ENCODE data around the gene ZMYND10.

The ZMYND10 gene

DNA sequence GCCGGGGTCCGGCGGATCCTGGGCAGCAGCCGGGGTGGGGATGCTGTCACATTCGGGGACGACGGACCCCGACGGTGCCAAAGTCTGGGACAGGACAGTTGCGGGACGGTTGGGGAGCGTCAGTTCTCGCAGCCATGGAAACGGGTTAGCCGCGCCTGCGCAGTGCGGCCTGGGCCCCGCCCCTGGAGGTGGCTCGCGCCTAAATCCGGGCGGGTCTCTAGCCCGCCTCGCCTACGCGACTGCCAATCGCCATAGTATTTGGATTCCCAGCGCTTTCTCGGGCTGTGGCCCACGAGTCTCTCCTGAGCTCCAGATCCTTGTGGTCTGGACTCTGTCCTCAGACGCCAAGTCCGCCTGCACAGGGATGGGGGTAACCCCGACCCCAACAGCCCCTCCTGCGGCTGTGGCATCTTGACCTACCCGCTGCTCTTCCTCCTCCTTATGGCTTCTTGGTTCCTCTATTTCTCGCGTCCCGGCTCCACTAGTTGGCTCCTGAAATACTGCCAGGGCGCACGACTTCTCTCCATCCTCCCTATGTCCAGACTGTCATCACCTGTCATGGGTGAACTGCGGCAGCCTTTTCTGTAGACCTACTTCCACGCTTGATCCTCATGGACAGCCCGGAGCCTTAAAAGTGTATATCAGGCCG lies at the start of gene ZMYND10:
Gene ZMYND10 (minus strand): TSS at position 147 of the 649 bp plus-strand sequence. CDS start 153 bp downstream, outside the sequence.
- no peak for DNase-seq (ENCODE audit: low read depth)

DNA sequence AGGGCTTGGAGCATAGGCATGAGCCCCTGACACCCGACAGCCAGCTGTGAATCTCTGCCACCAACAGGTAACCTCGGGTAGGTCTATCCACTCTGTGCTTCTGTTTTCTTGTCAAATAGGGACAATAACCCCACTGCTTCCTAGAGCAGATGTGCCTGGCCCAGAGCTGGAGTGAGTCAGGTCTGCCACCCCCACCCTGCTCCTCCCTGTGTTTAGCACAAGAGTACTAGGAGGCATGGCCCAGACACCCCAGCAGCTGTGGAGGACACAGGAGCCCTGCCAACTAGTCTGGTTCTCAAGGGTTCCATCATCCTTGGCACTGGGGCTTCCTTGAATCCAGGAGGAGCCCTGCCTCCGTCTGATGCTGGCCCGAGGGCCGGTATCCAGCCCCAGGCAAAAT lies 47.5 kb upstream of the ZMYND10 start:
- no peak for DNase-seq (ENCODE audit: low read depth)

DNA sequence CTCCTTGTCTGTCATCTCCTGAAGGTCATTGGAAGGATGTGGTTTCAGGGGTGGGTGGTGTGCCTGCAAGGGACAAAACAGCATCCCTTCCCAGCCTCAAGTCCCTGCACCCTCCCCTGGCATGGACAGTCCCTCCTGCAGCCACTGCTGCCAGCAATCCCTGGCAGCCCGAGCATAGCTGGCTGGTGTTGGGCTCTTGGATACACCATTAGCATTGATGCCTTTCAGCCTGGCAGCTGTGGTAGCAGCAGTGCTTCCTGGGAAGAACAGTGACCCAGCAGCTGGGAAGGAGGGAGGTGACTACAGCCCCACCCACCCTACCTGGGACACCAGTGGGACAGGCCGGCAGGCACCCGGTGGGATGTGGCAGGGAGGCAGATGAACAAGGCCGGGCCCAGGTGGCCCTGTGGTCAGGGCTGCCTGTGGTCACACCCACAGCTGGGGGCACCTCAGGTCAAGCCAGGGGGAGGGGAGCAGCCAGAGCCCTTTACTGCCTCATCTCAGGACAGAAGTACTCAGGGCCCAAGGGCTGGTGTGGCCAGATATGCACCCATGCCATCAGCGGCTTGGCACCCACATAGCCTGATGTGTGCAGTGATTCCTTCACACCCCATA lies 46.7 kb upstream of the ZMYND10 start:
- DNase-seq (ENCODE audit: low read depth) = no peak

DNA sequence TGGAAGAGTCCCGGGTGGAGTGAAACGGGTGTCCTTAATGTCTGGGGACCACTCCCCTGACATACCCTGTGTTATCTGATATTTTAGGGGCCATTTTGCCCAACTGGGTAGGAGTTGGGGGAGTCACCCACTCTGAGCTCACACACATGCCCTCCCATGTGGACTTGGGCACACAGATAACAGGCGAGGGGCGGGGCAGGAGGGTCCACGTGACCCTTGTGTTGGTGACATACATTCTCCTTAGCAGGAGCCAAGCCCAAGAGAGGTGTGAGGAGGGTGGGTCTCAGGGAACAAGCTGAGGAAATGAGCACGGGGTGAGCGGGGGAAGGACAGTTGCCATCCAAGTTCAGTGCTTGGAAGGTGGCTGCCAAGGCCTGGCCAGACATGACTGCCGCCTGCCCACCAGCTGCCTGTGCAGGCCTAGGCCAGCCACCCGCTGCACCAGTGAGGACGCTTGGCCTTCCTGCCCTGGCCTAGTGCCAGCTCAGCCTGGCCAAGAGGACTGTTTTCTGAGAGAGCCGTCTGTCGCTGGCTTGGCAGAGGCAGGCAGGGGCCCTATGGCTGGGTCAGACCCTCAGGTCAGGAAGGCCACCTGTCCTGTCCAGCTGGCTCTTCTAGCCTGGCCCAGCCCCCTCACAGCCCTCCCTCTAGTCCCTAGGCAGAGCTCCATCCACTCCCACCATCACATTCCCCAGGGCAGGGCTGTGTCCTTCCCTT lies 45.1 kb upstream of the ZMYND10 start:
- DNase-seq (ENCODE audit: low read depth) = no peak

DNA sequence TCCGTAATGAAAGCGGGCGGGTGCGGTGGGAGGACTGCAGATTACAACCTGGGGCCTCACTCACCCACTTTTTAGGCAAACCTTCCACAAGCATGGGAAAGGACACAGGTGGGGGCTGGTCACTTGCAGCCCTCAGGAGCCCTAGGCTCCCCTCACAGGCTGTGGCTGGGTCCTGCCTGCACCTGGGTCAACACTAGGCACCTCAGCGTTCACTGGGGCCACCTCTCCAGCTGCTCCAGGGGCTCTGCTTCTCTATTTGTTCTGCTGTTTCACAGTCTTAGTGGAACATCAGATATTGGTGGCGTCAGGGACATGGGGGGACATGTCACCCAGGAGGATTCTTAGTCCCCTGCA lies 43.9 kb upstream of the ZMYND10 start:
- DNase-seq (ENCODE audit: low read depth) = no peak

DNA sequence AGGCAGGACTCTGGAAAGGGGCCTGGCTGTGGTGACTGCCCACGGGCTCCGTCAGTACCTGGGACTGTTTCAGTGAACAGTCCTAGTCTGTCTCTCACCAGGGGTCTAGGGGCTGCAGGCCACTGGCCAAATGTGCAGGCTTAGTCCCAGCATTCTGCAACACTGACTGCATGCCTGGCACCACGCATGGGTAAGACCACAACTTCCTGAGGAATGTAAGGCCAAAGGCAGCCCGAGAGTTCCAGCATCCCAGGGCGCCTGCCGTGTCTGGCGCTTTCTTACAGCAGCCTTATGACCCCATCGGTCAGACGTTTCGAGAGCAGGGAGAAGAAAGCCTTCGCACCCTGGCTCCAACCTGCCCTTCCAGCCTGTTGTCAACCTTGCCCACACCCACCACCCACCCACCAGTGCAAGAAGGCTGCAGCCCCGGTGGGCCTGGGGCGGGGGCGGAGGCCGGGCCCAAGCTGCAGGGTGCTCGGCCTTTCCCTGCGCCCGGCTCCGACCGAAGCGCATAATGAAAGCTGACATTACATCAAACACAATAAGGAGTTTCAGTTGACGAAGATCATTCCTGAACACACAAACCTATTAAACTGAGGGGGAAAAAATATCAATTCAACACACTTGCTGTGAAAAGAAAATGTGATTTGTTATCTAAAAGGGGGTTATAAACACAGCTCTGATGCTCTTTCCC lies 43.3 kb upstream of the ZMYND10 start:
- no peak for DNase-seq (ENCODE audit: low read depth)

GRCh38 chr3:50388016-50388719 lies 42.6 kb upstream of the ZMYND10 start:
- DNase-seq (ENCODE audit: low read depth) = no peak

DNA sequence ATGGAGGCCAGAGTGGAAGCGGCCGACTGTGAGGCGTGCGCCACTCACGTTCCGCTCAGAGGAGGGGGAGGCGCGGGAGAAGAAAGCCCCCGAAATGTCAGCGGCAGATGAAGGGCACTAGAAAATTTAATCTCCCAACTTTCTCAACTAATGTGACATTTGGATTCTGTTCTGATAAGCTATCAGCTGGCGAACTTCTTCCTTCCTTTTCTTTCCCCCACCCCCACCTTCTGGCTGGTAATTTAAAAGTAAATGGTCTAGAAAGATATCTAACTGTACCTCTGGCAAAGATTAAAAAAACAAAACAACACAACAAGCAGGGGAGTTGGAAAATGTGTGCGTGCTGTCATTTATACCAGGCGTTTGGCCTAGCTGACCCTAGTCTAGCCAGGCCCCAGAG lies 40.2 kb upstream of the ZMYND10 start:
- no peak for DNase-seq (ENCODE audit: low read depth)

DNA sequence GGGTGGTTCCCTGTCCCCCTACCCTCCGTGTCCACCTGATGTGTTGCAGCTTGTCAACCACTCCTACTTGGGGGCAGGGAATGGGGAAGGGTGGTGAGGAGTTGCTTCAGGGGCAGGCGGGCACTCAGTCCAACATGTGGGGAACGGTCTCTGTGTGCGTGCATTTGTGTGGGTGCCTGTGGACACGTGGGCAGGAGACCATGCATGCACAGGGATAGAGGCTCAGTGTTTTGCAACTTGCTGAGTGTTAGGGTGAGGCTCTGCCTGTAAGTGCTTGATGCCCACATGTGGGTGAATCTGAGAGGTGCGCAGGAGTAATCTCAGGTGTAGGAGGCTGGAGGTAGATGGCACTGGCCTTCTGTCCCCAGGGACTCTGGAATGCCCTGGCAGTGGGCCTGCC lies 38.2 kb upstream of the ZMYND10 start:
- DNase-seq (ENCODE audit: low read depth) = no peak

DNA sequence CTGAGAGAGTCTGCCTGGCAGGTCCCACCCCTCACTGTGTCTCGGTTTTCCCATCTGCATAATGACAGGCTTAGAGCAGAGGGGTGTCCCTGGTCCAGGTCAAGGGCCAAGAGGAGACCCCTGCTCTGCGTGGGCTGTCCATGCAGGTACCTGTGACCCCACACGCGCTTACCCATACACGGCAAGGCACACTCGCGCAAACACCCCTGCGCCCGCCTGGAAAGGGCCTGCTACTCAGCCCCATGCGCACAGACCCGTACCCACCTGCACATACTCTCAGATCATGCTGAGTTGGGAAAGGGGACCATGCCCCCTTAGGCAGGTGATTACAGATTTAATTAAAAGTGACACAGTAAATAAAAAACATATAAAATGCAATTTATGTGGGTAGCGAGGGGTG lies 37.2 kb upstream of the ZMYND10 start:
- no peak for DNase-seq (ENCODE audit: low read depth)

- no peak for DNase-seq (ENCODE audit: low read depth)
Measured at GRCh38 chr3:50381383-50381782, 35.9 kb upstream of the ZMYND10 start.

DNA sequence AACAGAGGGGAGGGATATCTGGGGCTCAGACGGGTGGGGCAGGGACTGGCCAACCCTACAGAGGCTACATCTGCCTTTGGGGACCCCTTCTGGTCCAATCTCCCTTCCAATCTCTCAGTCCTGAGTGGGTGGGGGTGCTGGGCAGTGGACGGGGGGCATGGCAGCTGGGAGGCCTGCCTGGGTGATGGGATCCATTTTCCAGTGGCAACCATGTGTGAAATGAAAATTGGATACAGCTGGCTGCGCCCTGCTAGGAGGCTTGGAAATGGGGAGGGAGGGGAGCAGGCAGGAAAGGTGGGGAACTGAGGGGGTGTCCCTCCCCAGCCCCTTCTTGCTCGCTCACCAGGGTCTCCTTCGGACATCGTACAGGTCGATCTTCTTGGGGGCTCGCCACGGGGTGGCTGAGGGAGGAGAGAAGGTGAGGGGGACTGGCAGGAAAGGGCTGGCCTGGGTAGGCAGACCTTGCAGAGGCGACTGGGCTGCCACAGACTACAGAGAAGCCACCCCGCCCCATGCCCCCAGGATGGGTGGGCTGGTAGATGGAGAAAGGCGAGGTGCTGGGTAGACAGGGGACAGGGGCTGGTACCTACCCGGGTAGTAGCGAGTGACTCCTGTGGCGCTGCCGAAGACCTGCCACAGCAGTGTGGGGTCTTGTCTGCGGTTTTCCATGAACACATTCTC lies 35.0 kb upstream of the ZMYND10 start:
- DNase-seq (ENCODE audit: low read depth) = no peak

DNA sequence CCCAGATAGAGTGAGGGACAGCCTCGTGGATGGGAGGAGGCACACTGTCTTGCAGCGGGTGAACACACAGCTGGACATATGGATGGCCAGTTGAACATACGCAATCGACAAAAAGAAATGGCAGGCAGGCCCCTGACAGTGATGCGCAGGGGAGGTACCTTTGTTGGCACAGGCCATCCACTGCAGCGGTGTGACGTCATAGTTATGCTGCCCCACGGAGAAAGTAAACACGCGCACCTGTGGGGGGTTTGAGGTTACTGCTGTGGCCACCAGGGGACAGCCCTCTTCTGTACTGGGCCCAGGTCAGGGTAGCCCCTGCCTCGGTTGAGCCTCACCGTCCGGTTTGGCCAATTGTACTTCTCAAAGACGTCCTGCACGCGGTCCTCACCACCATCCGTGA lies 33.2 kb upstream of the ZMYND10 start:
- no peak for DNase-seq (ENCODE audit: low read depth)

DNA sequence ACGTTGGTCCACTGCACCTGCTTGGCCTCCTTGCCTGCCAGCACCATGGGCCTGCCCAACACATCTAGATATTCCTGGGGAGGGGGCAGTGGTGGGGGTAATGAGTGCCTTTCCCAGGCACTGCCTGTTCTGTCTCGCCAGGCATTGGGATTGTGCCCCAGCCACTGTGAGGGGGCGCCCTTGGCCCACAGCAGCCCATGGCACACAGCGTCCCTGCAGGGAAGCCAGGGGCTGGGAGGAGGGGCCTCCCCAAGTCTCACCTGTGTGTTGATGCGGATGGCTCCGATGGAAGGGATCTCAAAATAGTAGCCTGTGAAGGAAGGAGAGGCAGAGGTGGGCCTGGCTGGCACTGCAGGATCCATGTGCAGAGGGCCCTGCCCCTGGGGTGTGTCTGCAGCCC lies 32.5 kb upstream of the ZMYND10 start:
- DNase-seq (ENCODE audit: low read depth) = no peak

GRCh38 chr3:50375258-50375931 lies 29.9 kb upstream of the ZMYND10 start:
- no peak for DNase-seq (ENCODE audit: low read depth)

GRCh38 chr3:50374363-50375257 lies 29.1 kb upstream of the ZMYND10 start:
- DNase-seq (ENCODE audit: low read depth) = no peak

DNA sequence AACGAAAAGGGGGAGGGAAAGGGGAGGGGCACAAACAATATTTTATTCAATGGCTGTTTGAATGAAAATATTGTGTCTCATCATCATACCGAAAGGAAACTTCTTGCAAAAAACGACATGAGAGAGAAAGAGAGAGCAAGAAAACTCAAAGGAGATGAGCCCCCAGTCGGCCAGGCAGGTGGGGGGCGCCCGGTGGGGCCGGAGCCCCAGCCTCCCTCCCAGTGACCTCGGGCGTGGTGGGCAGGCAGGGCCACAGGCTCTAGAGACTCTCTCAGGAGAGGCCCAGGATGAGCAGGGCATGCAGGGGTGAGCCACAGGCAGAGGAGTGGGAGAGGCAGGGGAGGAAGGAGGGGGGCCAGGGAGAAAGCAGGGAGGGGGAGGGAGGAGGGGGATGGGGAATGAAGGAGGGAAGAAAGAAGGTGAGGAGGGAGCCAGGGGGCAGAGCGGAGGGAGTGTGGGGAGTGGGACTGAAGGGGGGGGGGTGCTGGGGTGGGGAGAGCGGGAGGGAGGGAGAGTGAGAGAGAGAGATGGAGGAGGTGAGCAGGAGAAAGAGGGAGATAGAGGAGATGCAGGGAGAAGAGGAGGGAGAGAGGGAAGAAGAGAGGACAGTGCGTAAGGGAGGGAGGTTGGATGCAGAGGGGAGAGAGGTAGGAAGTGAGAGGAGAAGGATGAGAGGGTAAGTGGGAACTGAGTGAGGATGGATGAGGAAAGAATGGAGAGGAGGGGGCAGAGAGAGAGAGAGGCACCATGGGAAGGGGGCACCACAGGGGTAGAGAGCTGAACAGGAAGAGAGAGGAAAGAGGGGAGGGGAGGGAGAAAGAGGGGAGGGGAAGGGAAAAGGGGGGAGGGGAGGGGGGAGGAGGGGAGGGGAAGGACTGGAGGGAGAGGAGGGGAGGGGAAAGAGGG lies 27.9 kb upstream of the ZMYND10 start:
- DNase-seq (ENCODE audit: low read depth) = no peak

GRCh38 chr3:50372349-50372748 lies 26.8 kb upstream of the ZMYND10 start:
- DNase-seq (ENCODE audit: low read depth) = no peak

GRCh38 chr3:50371133-50371685 lies 25.7 kb upstream of the ZMYND10 start:
- DNase-seq (ENCODE audit: low read depth) = no peak

Measured in stimulated activated CD8-positive, alpha-beta memory T cell treated with anti-CD3 and anti-CD28 coated beads, Interleukin-15, amount 100 ng/mL, for 24 hours (primary cell).